ENCODE data around the gene DENND2D.
"Not testable (repeated sequence)": the region's sequence is repeated elsewhere in the genome, so short reads cannot be mapped to it uniquely, and the experiment has no call there.

The DENND2D gene

GRCh38 chr1:111221633-111222291 is 21.3 kb upstream of the DENND2D start:
- no peak for DNase-seq (ENCODE audit: low spot score)

- no peak for DNase-seq (ENCODE audit: low spot score)
These were observed 20.8 kb upstream of the DENND2D start for GRCh38 chr1:111221276-111221632.

GRCh38 chr1:111220302-111220890 is 19.9 kb upstream of the DENND2D start:
- no peak for DNase-seq (ENCODE audit: low spot score)

- DNase-seq (ENCODE audit: low spot score), result no peak
These were observed 19.3 kb upstream of the DENND2D start for GRCh38 chr1:111219557-111220286.

GRCh38 chr1:111218701-111219556 is 18.5 kb upstream of the DENND2D start:
- no peak for DNase-seq (ENCODE audit: low spot score)

- DNase-seq (ENCODE audit: low spot score), result no peak
These were observed 16.9 kb upstream of the DENND2D start for GRCh38 chr1:111217183-111217910.

- no peak for DNase-seq (ENCODE audit: low spot score)
These were observed 16.3 kb upstream of the DENND2D start for GRCh38 chr1:111216751-111217150.

- not testable (repeated sequence) for DNase-seq (ENCODE audit: low spot score)
These were observed 14.8 kb upstream of the DENND2D start for GRCh38 chr1:111215285-111215684.

- DNase-seq (ENCODE audit: low spot score), result no peak
These were observed 14.4 kb upstream of the DENND2D start for GRCh38 chr1:111214884-111215283.

GRCh38 chr1:111214074-111214801 is 13.8 kb upstream of the DENND2D start:
- DNase-seq (ENCODE audit: low spot score), result no peak

GRCh38 chr1:111213412-111213811 is 13.0 kb upstream of the DENND2D start:
- no peak for DNase-seq (ENCODE audit: low spot score)

GRCh38 chr1:111212634-111213335 is 12.3 kb upstream of the DENND2D start:
- no peak for DNase-seq (ENCODE audit: low spot score)

GRCh38 chr1:111211921-111212320 is 11.5 kb upstream of the DENND2D start:
- DNase-seq (ENCODE audit: low spot score), result no peak

- no peak for DNase-seq (ENCODE audit: low spot score)
These were observed 9.2 kb upstream of the DENND2D start for GRCh38 chr1:111209622-111210021.

- peak; percentile 23 for DNase-seq (ENCODE audit: low spot score)
These were observed 8.5 kb upstream of the DENND2D start for GRCh38 chr1:111208921-111209320.

- DNase-seq (ENCODE audit: low spot score), result no peak
These were observed 5.2 kb upstream of the DENND2D start for GRCh38 chr1:111205714-111206050.

GRCh38 chr1:111204983-111205713 is 4.7 kb upstream of the DENND2D start:
- DNase-seq (ENCODE audit: low spot score), result no peak

GRCh38 chr1:111204201-111204982 is 3.9 kb upstream of the DENND2D start:
- DNase-seq (ENCODE audit: low spot score), result peak; percentile 68

- peak; percentile 89 for DNase-seq (ENCODE audit: low spot score)
These were observed 3.3 kb upstream of the DENND2D start for GRCh38 chr1:111203681-111204200.
